Large intestine (tissue), 3 donors: ENCODE data around the gene SALL2. TPM values are rescaled to one million over a fixed set of nuclear protein-coding genes. Genes with fewer than 3 reads are reported as not detected.

ENCODE experiments used
- DNase-seq, 2 donors: peaks; one replicate each; pipeline versions ENCODE4 v3.0.0 to v3.0.0-alpha.2; 2013
- H3K27ac ChIP-seq: one replicate; pipeline ENCODE4 v1.5.1; 2013; ENCODE audit warnings: low read length
- H3K27me3 ChIP-seq: 2 replicates; pipeline ENCODE4 v1.6.1; 2013; ENCODE audit warnings: low read length; ENCODE audit not compliant: control insufficient read depth, insufficient read depth
- H3K36me3 ChIP-seq: 2 replicates; pipeline ENCODE4 v1.6.1; 2013; ENCODE audit warnings: low read length; ENCODE audit not compliant: control insufficient read depth, insufficient read depth
- H3K4me1 ChIP-seq: one replicate; pipeline ENCODE4 v1.6.1; 2013; ENCODE audit warnings: low read length; ENCODE audit not compliant: control insufficient read depth, insufficient read depth
- H3K4me3 ChIP-seq: one replicate; pipeline ENCODE4 v1.5.1; 2013; ENCODE audit warnings: low read length
- H3K9me3 ChIP-seq: one replicate; pipeline ENCODE4 v1.6.1; 2013; ENCODE audit warnings: mild to moderate bottlenecking, low read depth, low read length, moderate library complexity; ENCODE audit not compliant: control insufficient read depth
- WGBS: methylation state at CpG from one replicate; pipeline ENCODE4 v1.1.5; 2013; ENCODE audit warnings: low lambda C conversion rate; ENCODE audit not compliant: insufficient coverage; 5-methylcytosine and 5-hydroxymethylcytosine counted together
- polyA plus RNA-seq: library from polyadenylated mRNA; unstranded; fragments of 120-200 nt; gene quantifications from one replicate; pipeline ENCODE4 v1.2.1, GENCODE V29; 2013

SALL2 gene
- polyA plus RNA-seq, 1 donor: 10.2 TPM

- no peaks in the 10 kb centered on the region for H3K4me1 ChIP-seq
- H3K27me3 ChIP-seq: peaks cover 2% of the 10 kb centered on the region
- DNase-seq: no peak
- no peak overlapping the region for H3K4me3 ChIP-seq
- no peaks in the 10 kb centered on the region for H3K36me3 ChIP-seq
- 8% methylated on average over 5 of the region's 7 CpGs for WGBS
- H3K27ac ChIP-seq: no peak overlapping the region
- H3K9me3 ChIP-seq: no peaks in the 10 kb centered on the region
Measured at GRCh38 chr14:21543521-21543960, 17.4 kb upstream of the SALL2 start.

- H3K27me3 ChIP-seq: peaks cover 11% of the 10 kb centered on the region
- DNase-seq: no peak
- no peaks in the 10 kb centered on the region for H3K9me3 ChIP-seq
- H3K27ac ChIP-seq: no peak overlapping the region
- no peaks in the 10 kb centered on the region for H3K4me1 ChIP-seq
- 100% methylated on average over 1 of the region's 9 CpGs for WGBS
- H3K4me3 ChIP-seq: no peak overlapping the region
- H3K36me3 ChIP-seq: no peaks in the 10 kb centered on the region
Measured at GRCh38 chr14:21541413-21542074, 15.4 kb upstream of the SALL2 start.

GRCh38 chr14:21539189-21539940 is 13.2 kb upstream of the SALL2 start:
- no peak overlapping the region for H3K27ac ChIP-seq
- no peak for DNase-seq
- H3K9me3 ChIP-seq: no peaks in the 10 kb centered on the region
- no peak overlapping the region for H3K4me3 ChIP-seq
- H3K27me3 ChIP-seq: peaks cover 23% of the 10 kb centered on the region
- no peaks in the 10 kb centered on the region for H3K4me1 ChIP-seq
- H3K36me3 ChIP-seq: no peaks in the 10 kb centered on the region
- no CpG with 5 or more reads among the region's 3 CpGs for WGBS

- no peaks in the 10 kb centered on the region for H3K36me3 ChIP-seq
- no peaks in the 10 kb centered on the region for H3K9me3 ChIP-seq
- WGBS: 0% methylated on average over 2 of the region's 3 CpGs
- H3K27me3 ChIP-seq: peaks cover 28% of the 10 kb centered on the region
- H3K4me1 ChIP-seq: no peaks in the 10 kb centered on the region
- peak overlapping the region; percentile 48 for H3K4me3 ChIP-seq
- no peak overlapping the region for H3K27ac ChIP-seq
- DNase-seq: no peak
Measured at GRCh38 chr14:21537090-21537424, 10.9 kb upstream of the SALL2 start.

GRCh38 chr14:21536418-21537089 is 10.4 kb upstream of the SALL2 start:
- no peaks in the 10 kb centered on the region for H3K9me3 ChIP-seq
- H3K4me1 ChIP-seq: no peaks in the 10 kb centered on the region
- peak overlapping the region; percentile 48 for H3K4me3 ChIP-seq
- peak in 1 of 2 donors; percentile 27 for DNase-seq
- peaks cover 28% of the 10 kb centered on the region for H3K27me3 ChIP-seq
- H3K36me3 ChIP-seq: no peaks in the 10 kb centered on the region
- 0% methylated on average over 1 of the region's 25 CpGs for WGBS
- no peak overlapping the region for H3K27ac ChIP-seq

- WGBS: 33% methylated on average over 1 of the region's 6 CpGs
- Histone ChIP-seq H3K9me3 (no peaks in the 10 kb centered on the region), H3K36me3 (no peaks in the 10 kb centered on the region), H3K4me1 (no peaks in the 10 kb centered on the region), H3K4me3 (peak overlapping the region; percentile 48), H3K27me3 (peaks cover 28% of the 10 kb centered on the region), H3K27ac (no peak overlapping the region)
- DNase-seq: no peak
Measured at GRCh38 chr14:21535545-21536417, 9.6 kb upstream of the SALL2 start.

GRCh38 chr14:21534576-21534975 is 8.4 kb upstream of the SALL2 start:
- Histone ChIP-seq H3K9me3 (no peaks in the 10 kb centered on the region), H3K4me1 (no peaks in the 10 kb centered on the region), H3K36me3 (no peaks in the 10 kb centered on the region), H3K27ac (no peak overlapping the region), H3K27me3 (peaks cover 28% of the 10 kb centered on the region), H3K4me3 (no peak overlapping the region)
- 50% methylated on average over 1 of the region's 4 CpGs for WGBS
- no peak for DNase-seq

GRCh38 chr14:21533294-21533693 is 7.1 kb upstream of the SALL2 start:
- H3K27ac ChIP-seq: no peak overlapping the region
- no peaks in the 10 kb centered on the region for H3K9me3 ChIP-seq
- no peak for DNase-seq
- no peak overlapping the region for H3K4me3 ChIP-seq
- no peaks in the 10 kb centered on the region for H3K4me1 ChIP-seq
- no peaks in the 10 kb centered on the region for H3K36me3 ChIP-seq
- H3K27me3 ChIP-seq: peaks cover 26% of the 10 kb centered on the region

GRCh38 chr14:21529515-21529914 is 3.4 kb upstream of the SALL2 start:
- Histone ChIP-seq H3K9me3 (no peaks in the 10 kb centered on the region), H3K27ac (no peak overlapping the region), H3K36me3 (no peaks in the 10 kb centered on the region), H3K4me1 (peaks cover 4% of the 10 kb centered on the region), H3K4me3 (no peak overlapping the region), H3K27me3 (peaks cover 6% of the 10 kb centered on the region)
- WGBS: no CpG with 5 or more reads among the region's 1 CpG
- DNase-seq: no peak
